ENCODE results near the gene CCT3. TPM values are rescaled to one million over a fixed set of nuclear protein-coding genes. Genes with fewer than 3 reads are reported as not detected.

CCT3 gene
- total and polyA plus RNA-seq, 2 experiments from 2014 or later, result 405 to 618 TPM

GRCh38 chr1:156293895-156294294 lies 44.2 kb downstream of the CCT3 start (continued):
- TF ChIP-seq REST (IDR thresholded peaks at IDR 0.05; ENCODE audit: unreplicated experiment) (no peak), EZH2phosphoT487 (IDR thresholded peaks at IDR 0.05; ENCODE audit: unreplicated experiment) (no peak), STAT1 (IDR thresholded peaks at IDR 0.05; ENCODE audit: unreplicated experiment) (no peak), ZNF331 (CRISPR knock-in tag; IDR thresholded peaks at IDR 0.05; ENCODE audit: low read depth) (no peak), ETS1 (IDR thresholded peaks at IDR 0.05) (no peak)

GRCh38 chr1:156293098-156293434 lies 45.0 kb downstream of the CCT3 start:
- no peak overlapping the region for H3K4me3 Mint-ChIP-seq
- no peak overlapping the region for H3K27ac Mint-ChIP-seq
- no peaks in the 10 kb centered on the region; the same call in 1 of the 2 replicates for H3K4me1 ChIP-seq (ENCODE audit: insufficient read depth)

More at GRCh38 chr1:156293098-156293434, 45.0 kb downstream of the CCT3 start:
- Histone ChIP-seq H3K4me2 (no peak overlapping the region), H3K9me2 (ENCODE audit: insufficient read depth) (no peaks in the 10 kb centered on the region), H3K36me3 (ENCODE audit: insufficient read depth) (no peaks in the 10 kb centered on the region), H3K27ac (ENCODE audit: low read depth) (no peak overlapping the region), H3K4me3 (no peak overlapping the region), H4K20me1 (replicated peaks; ENCODE audit: insufficient read depth) (0 out of 2 replicates have a peak, but pooled peaks cover 2% of the 10 kb centered on the region), H2AFZ (no peak overlapping the region), H3K79me2 (replicated peaks; ENCODE audit: insufficient read depth) (no peaks in the 10 kb centered on the region), H3K27me3 (ENCODE audit: insufficient read depth) (no peaks in the 10 kb centered on the region), H3F3A (replicated peaks; ENCODE audit: low read depth) (peaks cover 5% of the 10 kb centered on the region)
- H3K27me3 Mint-ChIP-seq (ENCODE audit: insufficient read depth, low read depth, poor library complexity), result peaks cover 6% of the 10 kb centered on the region
- H3K36me3 Mint-ChIP-seq (ENCODE audit: low read depth), result peaks cover 2% of the 10 kb centered on the region; the same call in 1 of the 3 replicates
- TF ChIP-seq CREB1 (CRISPR knock-in tag; IDR thresholded peaks at IDR 0.05; ENCODE audit: low read depth), result no peak
- TF ChIP-seq ZNF331 (CRISPR knock-in tag; IDR thresholded peaks at IDR 0.05; ENCODE audit: low read depth), result no peak
- TF ChIP-seq JUNB (IDR thresholded peaks at IDR 0.05; ENCODE audit: unreplicated experiment), result no peak
- no peak for TF ChIP-seq EZH2phosphoT487 (IDR thresholded peaks at IDR 0.05; ENCODE audit: unreplicated experiment)
- TF ChIP-seq NANOG (IDR thresholded peaks at IDR 0.05; ENCODE audit: borderline replicate concordance), result no peak
- no peak for TF ChIP-seq POLR2AphosphoS5 (IDR thresholded peaks at IDR 0.05; ENCODE audit: low read depth)
- TF ChIP-seq ZNF114 (CRISPR knock-in tag; IDR thresholded peaks at IDR 0.05), result no peak
- peaks cover 5% of the 10 kb centered on the region for H3K4me1 Mint-ChIP-seq
- no peaks in the 10 kb centered on the region for H3K9me3 Mint-ChIP-seq
- DNase-seq (ENCODE audit: low spot score) (no peak), ATAC-seq (no peak)

Measured in GM23338 (cell line).